Measurements from ENCODE around the gene ATMIN. TPM values are rescaled to one million over a fixed set of nuclear protein-coding genes. Genes with fewer than 3 reads are reported as not detected.

The ATMIN gene
- total RNA-seq, 1 donor from 2014 or later: 95.0 TPM

DNA sequence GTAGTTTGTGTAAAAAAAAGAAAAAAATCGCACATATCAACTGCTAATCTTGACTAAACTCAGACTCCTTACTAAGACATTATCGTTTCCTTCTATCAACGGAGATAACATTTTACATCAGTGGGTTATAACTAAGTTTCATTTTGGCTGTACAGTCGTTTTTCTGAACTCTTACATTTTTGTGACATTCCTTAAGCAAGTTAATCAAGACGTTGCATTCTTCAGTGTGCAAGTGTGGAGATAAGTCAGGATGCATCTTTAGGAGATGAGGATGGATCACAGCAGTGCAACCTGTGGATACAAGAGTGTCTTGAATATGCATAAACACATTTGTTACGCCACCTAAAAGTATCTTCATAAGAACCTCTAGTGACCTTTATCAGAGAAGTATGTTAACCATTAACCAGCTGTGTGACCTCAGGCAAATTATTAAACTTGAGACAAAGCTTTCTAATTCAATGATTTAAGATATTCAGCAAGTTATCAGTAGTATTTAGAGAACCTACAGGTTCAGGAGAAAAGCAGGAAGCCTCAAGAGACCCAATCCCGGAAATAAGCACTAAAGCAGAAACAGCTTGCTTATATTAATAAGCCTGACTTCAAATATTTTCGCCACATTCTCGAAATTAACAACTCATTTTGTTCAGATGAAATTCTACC is 38.4 kb upstream of the ATMIN start:
- Histone ChIP-seq H3K36me3 (no peaks in the 10 kb centered on the region), H4K20me1 (ENCODE audit: low read depth) (no peaks in the 10 kb centered on the region), H3K9me3 (ENCODE audit: low read depth) (no peaks in the 10 kb centered on the region), H3K9ac (no peak overlapping the region), H2AFZ (replicated peaks) (no peak overlapping the region), H3K4me1 (peaks cover 10% of the 10 kb centered on the region), H3F3A (ENCODE audit: low read depth) (no peaks in the 10 kb centered on the region), H3K27me3 (no peaks in the 10 kb centered on the region), H3K79me2 (ENCODE audit: low read depth) (peaks cover 78% of the 10 kb centered on the region), H3K4me2 (no peak overlapping the region), H3K4me3 (no peak overlapping the region), H3K27ac (no peak overlapping the region)
- peaks cover 4% of the 10 kb centered on the region for H3K27me3 Mint-ChIP-seq (ENCODE audit: insufficient read depth, low read depth)
- H3K4me1 Mint-ChIP-seq: peaks cover 13% of the 10 kb centered on the region
- H3K9me3 Mint-ChIP-seq: peaks cover 4% of the 10 kb centered on the region
- no peak for DNase-seq (ENCODE audit: low spot score)
- no peak overlapping the region for H3K4me3 Mint-ChIP-seq
- no peak overlapping the region for H3K27ac Mint-ChIP-seq
- peaks cover 14% of the 10 kb centered on the region for H3K36me3 Mint-ChIP-seq
- no peak for TF ChIP-seq EZH2 (IDR thresholded peaks at IDR 0.05)
- TF ChIP-seq, protein P1, sequence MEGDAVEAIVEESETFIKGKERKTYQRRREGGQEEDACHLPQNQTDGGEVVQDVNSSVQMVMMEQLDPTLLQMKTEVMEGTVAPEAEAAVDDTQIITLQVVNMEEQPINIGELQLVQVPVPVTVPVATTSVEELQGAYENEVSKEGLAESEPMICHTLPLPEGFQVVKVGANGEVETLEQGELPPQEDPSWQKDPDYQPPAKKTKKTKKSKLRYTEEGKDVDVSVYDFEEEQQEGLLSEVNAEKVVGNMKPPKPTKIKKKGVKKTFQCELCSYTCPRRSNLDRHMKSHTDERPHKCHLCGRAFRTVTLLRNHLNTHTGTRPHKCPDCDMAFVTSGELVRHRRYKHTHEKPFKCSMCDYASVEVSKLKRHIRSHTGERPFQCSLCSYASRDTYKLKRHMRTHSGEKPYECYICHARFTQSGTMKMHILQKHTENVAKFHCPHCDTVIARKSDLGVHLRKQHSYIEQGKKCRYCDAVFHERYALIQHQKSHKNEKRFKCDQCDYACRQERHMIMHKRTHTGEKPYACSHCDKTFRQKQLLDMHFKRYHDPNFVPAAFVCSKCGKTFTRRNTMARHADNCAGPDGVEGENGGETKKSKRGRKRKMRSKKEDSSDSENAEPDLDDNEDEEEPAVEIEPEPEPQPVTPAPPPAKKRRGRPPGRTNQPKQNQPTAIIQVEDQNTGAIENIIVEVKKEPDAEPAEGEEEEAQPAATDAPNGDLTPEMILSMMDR (IDR thresholded peaks at IDR 0.05): no peak
- no peak for TF ChIP-seq EZH2phosphoT487 (IDR thresholded peaks at IDR 0.05)

DNA sequence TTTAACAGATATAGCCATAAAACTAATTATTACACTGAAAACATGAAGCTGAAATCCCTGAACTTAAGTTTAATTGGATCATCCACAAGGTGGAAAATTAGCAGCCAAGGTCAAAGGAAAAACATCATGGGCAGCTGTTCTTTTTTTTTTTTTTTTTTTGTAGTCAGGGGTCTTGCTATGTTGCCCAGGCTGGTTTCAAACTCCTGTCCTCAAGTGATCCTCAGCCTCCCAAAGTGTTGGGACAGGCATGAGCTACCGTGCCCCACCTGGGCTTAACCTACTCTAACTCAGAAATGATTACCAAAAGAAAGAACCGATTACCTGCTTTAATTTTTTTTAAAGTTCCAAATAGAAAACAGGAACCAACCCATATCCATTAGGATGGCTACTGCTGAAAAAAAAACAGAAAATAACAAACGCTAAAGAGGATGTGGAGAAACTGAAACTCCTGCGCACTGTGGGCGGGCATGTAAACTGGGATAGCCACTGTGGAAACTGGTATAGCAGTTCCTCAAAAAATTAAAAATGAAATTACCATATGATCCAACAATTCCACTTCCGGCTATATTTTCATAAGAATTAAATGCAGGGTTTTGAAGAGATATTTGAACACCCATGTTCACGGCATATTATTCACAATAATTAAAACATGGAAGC is 37.5 kb upstream of the ATMIN start:
- Mint-ChIP-seq H3K4me3 (no peak overlapping the region), H3K27me3 (ENCODE audit: insufficient read depth, low read depth) (peaks cover 4% of the 10 kb centered on the region), H3K27ac (no peak overlapping the region), H3K9me3 (peaks cover 4% of the 10 kb centered on the region), H3K4me1 (peaks cover 10% of the 10 kb centered on the region), H3K36me3 (peaks cover 14% of the 10 kb centered on the region)
- no peaks in the 10 kb centered on the region for H3K9me3 ChIP-seq (ENCODE audit: low read depth)
- no peaks in the 10 kb centered on the region for H3F3A ChIP-seq (ENCODE audit: low read depth)
- H3K4me3 ChIP-seq: no peak overlapping the region
- H3K27me3 ChIP-seq: no peaks in the 10 kb centered on the region
- H3K36me3 ChIP-seq: no peaks in the 10 kb centered on the region
- no peak overlapping the region for H3K4me2 ChIP-seq
- DNase-seq (ENCODE audit: low spot score): no peak
- H4K20me1 ChIP-seq (ENCODE audit: low read depth): no peaks in the 10 kb centered on the region
- no peak overlapping the region for H3K9ac ChIP-seq
- TF ChIP-seq EZH2 (IDR thresholded peaks at IDR 0.05) (no peak), EZH2phosphoT487 (IDR thresholded peaks at IDR 0.05) (no peak)
- TF ChIP-seq, protein P1 (IDR thresholded peaks at IDR 0.05): no peak
- peaks cover 10% of the 10 kb centered on the region for H3K4me1 ChIP-seq
- no peak overlapping the region for H3K27ac ChIP-seq
- no peak overlapping the region for H2AFZ ChIP-seq (replicated peaks)
- peaks cover 85% of the 10 kb centered on the region for H3K79me2 ChIP-seq (ENCODE audit: low read depth)

DNA sequence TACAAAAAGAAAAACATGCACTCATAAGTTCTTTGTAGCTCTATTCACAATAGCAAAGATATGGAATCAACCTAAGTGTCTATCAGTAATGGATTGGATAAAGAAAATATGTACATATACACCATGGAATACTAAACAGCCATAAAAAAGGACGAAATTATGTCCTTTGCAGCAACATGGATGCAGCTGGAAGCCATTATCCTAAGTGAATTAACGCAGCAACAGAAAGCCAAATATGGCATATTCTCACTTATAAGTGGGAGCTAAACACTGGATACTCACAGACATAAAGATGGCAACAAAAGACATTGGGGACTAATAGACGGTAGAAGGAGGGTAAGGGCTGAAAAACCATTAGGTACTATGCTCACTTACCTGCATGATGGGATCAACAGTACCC is 34.8 kb upstream of the ATMIN start:
- H3K9me3 Mint-ChIP-seq: peaks cover 4% of the 10 kb centered on the region
- Histone ChIP-seq H3K4me3 (no peak overlapping the region), H3K9ac (no peak overlapping the region), H3K9me3 (ENCODE audit: low read depth) (no peaks in the 10 kb centered on the region), H3K27me3 (no peaks in the 10 kb centered on the region), H3K4me2 (no peak overlapping the region), H3K4me1 (peaks cover 11% of the 10 kb centered on the region), H3F3A (ENCODE audit: low read depth) (no peaks in the 10 kb centered on the region), H4K20me1 (ENCODE audit: low read depth) (peaks cover 15% of the 10 kb centered on the region), H3K36me3 (no peaks in the 10 kb centered on the region), H2AFZ (replicated peaks) (no peak overlapping the region), H3K27ac (no peak overlapping the region), H3K79me2 (ENCODE audit: low read depth) (peaks cover 98% of the 10 kb centered on the region)
- H3K27me3 Mint-ChIP-seq (ENCODE audit: insufficient read depth, low read depth): no peaks in the 10 kb centered on the region
- H3K36me3 Mint-ChIP-seq: peaks cover 14% of the 10 kb centered on the region
- peaks cover 14% of the 10 kb centered on the region for H3K4me1 Mint-ChIP-seq
- H3K27ac Mint-ChIP-seq: no peak overlapping the region
- TF ChIP-seq EZH2phosphoT487 (IDR thresholded peaks at IDR 0.05) (no peak), EZH2 (IDR thresholded peaks at IDR 0.05) (no peak)
- TF ChIP-seq, protein P1 (IDR thresholded peaks at IDR 0.05): no peak
- DNase-seq (ENCODE audit: low spot score): no peak
- H3K4me3 Mint-ChIP-seq: no peak overlapping the region

Measured in neural progenitor cell (in vitro differentiated cells).